ENCODE results near the gene GAN.

The GAN gene

DNA sequence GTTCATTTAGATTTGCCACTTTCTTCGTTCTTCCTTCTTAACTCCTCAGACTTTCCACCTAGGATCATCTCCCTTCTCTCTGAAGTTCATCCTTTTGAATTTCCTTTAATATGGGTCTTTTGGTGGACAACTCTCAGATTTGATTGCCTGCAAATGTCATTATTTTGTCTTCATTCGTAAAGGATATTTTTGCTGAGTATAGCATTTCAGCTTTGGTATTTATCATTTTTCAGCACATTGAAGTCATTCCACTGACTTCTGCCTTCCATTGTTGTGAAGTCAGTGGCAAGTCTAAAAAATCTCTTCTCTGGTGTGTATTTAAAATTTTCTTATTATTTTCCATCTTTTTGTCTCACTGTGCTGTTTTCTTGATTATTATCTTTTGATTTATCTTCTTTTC is 45.4 kb downstream of the GAN start:
- no peak overlapping the region for H3K4me3 Mint-ChIP-seq
- H3K27ac Mint-ChIP-seq: no peak overlapping the region
- DNase-seq (ENCODE audit: low spot score in 2 of 2) (no peak), ATAC-seq (no peak)
- no peaks in the 10 kb centered on the region for H3K9me3 Mint-ChIP-seq
- no peaks in the 10 kb centered on the region for H3K4me1 Mint-ChIP-seq
- H3K36me3 Mint-ChIP-seq: peaks cover 72% of the 10 kb centered on the region

DNA sequence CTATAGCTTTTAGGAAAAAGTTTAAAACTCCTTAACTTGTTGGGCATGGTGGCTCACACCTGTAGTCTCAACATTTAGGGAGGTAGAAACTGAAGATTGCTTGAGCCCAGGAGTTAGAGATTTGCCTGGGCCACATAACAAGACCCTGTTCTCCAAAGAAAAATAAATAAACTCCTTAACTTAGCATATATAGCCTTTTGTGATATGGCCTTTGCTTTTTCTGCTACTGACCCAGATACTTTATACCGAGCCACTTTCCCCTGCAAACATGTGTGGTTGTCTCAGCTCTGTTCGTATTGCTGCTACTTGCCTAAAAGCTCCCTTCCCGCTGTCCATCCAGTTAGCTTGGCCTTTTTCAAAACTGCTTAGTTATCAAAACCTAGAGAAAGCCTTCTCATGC is 51.0 kb downstream of the GAN start:
- no peak overlapping the region for H3K27ac Mint-ChIP-seq
- no peak overlapping the region for H3K4me3 Mint-ChIP-seq
- DNase-seq (ENCODE audit: low spot score in 2 of 2) (no peak), ATAC-seq (no peak)
- H3K36me3 Mint-ChIP-seq: peaks cover 75% of the 10 kb centered on the region
- peaks cover 12% of the 10 kb centered on the region for H3K4me1 Mint-ChIP-seq
- no peaks in the 10 kb centered on the region for H3K9me3 Mint-ChIP-seq

DNA sequence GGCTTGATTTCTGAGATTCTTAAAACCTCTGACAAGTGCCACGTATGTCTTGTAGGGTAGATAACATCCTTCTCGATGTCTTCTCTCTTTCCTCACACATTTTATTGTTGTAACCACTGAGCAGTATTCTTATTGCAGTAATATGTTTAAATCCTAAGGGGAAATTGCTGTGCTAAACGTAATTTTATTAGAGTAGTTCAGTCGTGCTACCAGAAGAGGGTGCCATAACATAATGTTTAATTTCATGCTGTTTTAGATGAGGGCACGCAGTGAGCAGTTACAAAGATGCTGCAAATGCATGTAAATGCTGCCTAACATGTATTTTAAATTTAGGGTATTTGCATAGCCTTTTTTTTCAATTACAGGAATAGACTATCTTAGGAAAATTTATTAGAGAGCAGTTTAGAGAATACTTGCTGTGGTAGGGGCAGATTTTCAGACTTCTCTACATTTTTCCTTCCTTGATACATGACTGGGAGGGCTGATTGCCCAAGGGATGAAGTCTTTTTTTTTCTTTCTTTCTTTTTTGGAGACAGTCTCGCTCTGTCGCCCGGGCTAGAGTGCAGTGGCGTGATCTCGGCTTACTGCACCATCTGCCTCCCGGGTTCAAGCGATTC is 51.7 kb downstream of the GAN start:
- ATAC-seq: no peak
- H3K4me1 Mint-ChIP-seq: peaks cover 14% of the 10 kb centered on the region
- H3K36me3 Mint-ChIP-seq: peaks cover 74% of the 10 kb centered on the region
- no peaks in the 10 kb centered on the region for H3K9me3 Mint-ChIP-seq
- DNase-seq (ENCODE audit: low spot score in 2 of 2): no peak
- no peak overlapping the region for H3K27ac Mint-ChIP-seq
- H3K4me3 Mint-ChIP-seq: no peak overlapping the region

DNA sequence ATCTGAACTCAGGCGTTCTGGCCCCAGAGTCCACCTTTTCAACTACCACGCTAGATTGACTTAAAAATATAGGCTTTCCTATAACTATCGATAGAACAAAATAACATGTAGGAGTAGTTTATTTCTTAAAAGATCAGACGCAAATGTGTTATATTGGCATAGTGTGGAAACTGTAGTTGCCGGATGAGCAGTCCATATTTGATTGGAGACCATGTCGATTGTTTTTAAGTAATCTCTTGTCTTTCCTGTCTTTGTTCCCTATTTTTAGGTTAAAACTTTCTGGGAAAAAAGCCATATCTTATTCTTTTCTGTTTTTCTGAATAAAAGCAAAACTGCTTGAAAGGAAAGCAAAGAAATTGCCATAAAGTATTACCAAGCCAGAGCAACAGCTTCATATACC is 53.1 kb downstream of the GAN start:
- Mint-ChIP-seq H3K9me3 (no peaks in the 10 kb centered on the region), H3K4me1 (peaks cover 14% of the 10 kb centered on the region), H3K36me3 (peaks cover 71% of the 10 kb centered on the region), H3K4me3 (no peak overlapping the region), H3K27ac (no peak overlapping the region)
- ATAC-seq (no peak), DNase-seq (ENCODE audit: low spot score in 2 of 2) (no peak)

DNA sequence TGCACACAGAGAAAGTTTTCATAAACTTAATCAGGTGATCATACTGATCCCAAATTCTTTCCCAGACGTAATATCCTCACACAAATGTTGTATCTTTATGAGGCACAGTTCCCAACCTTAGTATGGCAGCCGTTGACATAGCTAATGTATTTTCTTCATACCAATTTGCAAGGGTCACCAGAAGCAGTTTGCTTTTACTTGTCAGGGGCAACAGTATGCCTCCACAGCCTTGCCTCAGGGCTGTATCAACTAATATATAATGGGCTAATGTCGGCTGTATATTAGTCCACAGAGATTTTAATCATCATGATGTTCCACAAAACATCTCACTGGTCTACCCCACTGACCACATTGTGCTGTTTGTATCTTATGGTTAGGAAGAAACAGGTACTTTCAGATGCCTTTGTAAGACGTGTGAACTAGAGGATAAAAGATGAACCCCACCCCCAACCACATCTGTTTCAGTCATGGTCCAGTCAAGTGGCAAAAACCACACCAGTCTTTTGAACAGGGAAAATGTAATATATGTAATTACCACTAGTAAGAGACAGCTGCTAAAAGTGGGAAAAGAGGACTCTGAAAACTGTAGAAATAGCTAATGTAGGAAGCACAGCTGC is 55.2 kb downstream of the GAN start:
- peak; percentile 36 for ATAC-seq
- H3K4me1 Mint-ChIP-seq: peaks cover 14% of the 10 kb centered on the region
- no peaks in the 10 kb centered on the region for H3K9me3 Mint-ChIP-seq
- H3K4me3 Mint-ChIP-seq: no peak overlapping the region
- H3K36me3 Mint-ChIP-seq: peaks cover 70% of the 10 kb centered on the region
- no peak for DNase-seq (ENCODE audit: low spot score in 2 of 2)
- no peak overlapping the region for H3K27ac Mint-ChIP-seq

GRCh38 chr16:81371106-81371505 is 56.3 kb downstream of the GAN start:
- no peak overlapping the region for H3K27ac Mint-ChIP-seq
- peaks cover 14% of the 10 kb centered on the region for H3K4me1 Mint-ChIP-seq
- peaks cover 77% of the 10 kb centered on the region for H3K36me3 Mint-ChIP-seq
- ATAC-seq: no peak
- no peak for DNase-seq (ENCODE audit: low spot score in 2 of 2)
- no peaks in the 10 kb centered on the region for H3K9me3 Mint-ChIP-seq
- no peak overlapping the region for H3K4me3 Mint-ChIP-seq

DNA sequence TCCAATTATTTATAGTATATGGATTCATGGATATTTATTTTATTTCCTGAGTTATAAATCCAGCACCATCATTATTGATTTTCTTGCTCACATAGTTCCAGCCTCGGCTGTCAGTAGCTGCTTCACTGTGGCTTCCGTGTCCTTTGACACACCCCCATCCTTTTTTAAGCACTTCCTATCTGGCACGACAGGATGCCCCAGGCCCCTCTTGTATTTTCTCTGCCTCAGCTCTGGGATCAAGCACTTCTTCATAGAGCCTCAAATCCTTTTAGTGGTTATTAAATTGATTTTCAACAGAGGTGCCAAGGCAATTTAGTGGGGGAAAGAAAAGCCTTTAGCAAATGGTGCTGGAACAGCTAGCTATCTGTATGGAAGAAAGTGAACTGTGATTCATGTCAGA is 59.8 kb downstream of the GAN start:
- no peak overlapping the region for H3K27ac Mint-ChIP-seq
- DNase-seq (ENCODE audit: low spot score in 2 of 2) (no peak), ATAC-seq (no peak)
- H3K36me3 Mint-ChIP-seq: peaks cover 69% of the 10 kb centered on the region
- H3K4me3 Mint-ChIP-seq: no peak overlapping the region
- H3K4me1 Mint-ChIP-seq: peaks cover 14% of the 10 kb centered on the region
- H3K9me3 Mint-ChIP-seq: no peaks in the 10 kb centered on the region

DNA sequence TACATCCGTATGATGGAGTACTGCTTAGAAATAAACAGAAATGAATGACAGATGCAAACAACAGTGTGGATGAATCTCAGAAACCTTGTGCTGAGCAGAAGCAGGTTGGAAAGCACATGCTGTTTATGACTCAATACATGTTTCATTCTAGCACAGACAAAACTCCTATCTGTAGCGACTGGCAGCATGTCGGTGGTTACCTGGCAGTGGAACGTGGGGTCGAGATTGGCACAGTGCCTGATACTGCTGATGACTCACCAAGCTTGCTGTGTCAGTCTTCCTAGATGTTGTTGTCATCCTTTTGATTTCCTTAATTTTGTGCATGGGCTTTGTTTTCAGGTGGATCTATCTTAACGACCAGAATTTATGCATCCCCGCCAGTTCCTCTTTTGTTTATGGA is 62.1 kb downstream of the GAN start:
- no peaks in the 10 kb centered on the region for H3K9me3 Mint-ChIP-seq
- no peak overlapping the region for H3K27ac Mint-ChIP-seq
- no peak overlapping the region for H3K4me3 Mint-ChIP-seq
- ATAC-seq: peak; percentile 40
- no peak for DNase-seq (ENCODE audit: low spot score in 2 of 2)
- no peaks in the 10 kb centered on the region for H3K4me1 Mint-ChIP-seq
- peaks cover 64% of the 10 kb centered on the region for H3K36me3 Mint-ChIP-seq

DNA sequence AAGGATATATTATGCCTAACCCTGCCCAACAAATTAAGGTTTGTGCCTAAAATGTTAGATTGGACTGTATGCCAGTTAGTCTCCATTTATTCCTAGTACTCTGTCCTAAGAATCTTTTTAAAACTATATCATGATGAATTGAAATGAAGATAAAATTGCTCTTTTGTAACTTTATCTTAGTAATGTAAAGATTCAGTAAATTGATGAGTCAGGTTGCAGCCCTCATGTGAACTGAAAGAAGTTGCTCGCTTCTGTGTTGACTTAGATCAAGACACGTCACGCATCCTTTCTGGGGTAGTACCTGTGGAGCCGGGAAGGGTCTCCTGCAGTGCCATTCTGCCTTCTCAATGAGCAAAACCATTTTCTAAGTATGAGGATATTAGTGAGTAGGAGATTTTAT is 63.3 kb downstream of the GAN start:
- no peak overlapping the region for H3K27ac Mint-ChIP-seq
- no peak for ATAC-seq
- no peak for DNase-seq (ENCODE audit: low spot score in 2 of 2)
- H3K36me3 Mint-ChIP-seq: peaks cover 53% of the 10 kb centered on the region
- no peaks in the 10 kb centered on the region for H3K4me1 Mint-ChIP-seq
- H3K4me3 Mint-ChIP-seq: no peak overlapping the region
- no peaks in the 10 kb centered on the region for H3K9me3 Mint-ChIP-seq

DNA sequence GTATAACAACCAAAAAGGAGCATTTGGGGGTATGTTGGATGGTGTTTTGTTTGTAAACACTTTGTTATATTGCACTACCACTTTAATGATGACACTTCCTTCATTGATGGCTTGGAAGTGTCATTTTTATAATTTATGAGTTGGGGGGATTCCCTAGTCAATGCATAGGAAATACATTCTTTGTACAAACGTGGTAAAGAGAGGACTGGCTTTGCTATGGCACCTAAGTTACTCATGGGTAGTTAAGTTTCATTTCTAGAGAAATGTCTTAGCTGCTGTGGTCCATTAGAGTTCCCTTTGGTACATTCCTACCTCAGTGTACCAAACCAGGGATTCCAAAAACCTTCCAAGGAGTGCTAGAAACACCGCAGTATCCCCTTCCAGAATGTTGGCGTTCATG is 66.2 kb downstream of the GAN start:
- H3K4me1 Mint-ChIP-seq: no peaks in the 10 kb centered on the region
- no peak overlapping the region for H3K4me3 Mint-ChIP-seq
- H3K36me3 Mint-ChIP-seq: peaks cover 27% of the 10 kb centered on the region
- H3K9me3 Mint-ChIP-seq: no peaks in the 10 kb centered on the region
- no peak for DNase-seq (ENCODE audit: low spot score in 2 of 2)
- no peak overlapping the region for H3K27ac Mint-ChIP-seq
- no peak for ATAC-seq

GRCh38 chr16:81384006-81384405 is 69.2 kb downstream of the GAN start:
- no peak overlapping the region for H3K4me3 Mint-ChIP-seq
- ATAC-seq (no peak), DNase-seq (ENCODE audit: low spot score in 2 of 2) (no peak)
- no peaks in the 10 kb centered on the region for H3K9me3 Mint-ChIP-seq
- peaks cover 2% of the 10 kb centered on the region for H3K36me3 Mint-ChIP-seq
- H3K27ac Mint-ChIP-seq: no peak overlapping the region
- H3K4me1 Mint-ChIP-seq: no peaks in the 10 kb centered on the region

DNA sequence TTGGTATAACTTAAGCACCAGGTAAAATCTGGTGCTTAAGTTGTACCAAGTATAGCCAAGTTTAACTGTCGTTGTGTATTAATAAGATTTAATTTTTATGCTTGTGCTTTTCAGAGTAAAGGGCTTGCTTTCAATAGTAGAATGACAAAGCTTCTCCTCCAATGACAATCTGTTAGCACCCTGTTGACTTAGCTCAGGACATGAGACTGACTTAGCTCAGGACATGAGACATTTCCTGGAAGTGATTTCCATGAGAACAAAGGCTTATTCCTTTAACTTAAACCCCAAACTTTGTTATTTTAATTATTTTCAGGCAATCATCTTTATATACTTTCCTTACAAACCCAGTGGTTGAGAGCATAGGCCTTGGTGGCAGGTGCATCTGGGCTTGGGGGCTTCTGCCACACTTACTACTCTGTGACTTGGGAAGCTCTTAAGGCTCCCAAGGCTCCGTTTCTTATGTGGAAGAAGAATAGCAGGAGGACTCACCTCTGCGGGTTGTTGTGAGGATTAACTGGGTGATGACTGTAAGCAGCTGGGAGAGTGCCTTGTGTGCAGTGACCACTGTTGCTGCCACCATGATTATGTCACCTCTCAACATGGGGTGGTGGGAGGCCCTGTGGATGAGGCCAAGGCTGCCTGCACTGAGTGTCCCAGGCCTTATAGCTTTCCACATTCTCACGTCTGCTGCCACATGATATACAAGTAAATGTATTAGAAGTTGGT is 70.4 kb downstream of the GAN start:
- H3K9me3 Mint-ChIP-seq: no peaks in the 10 kb centered on the region
- no peak overlapping the region for H3K4me3 Mint-ChIP-seq
- DNase-seq (ENCODE audit: low spot score in 2 of 2) (no peak), ATAC-seq (no peak)
- no peaks in the 10 kb centered on the region for H3K4me1 Mint-ChIP-seq
- H3K27ac Mint-ChIP-seq: no peak overlapping the region
- H3K36me3 Mint-ChIP-seq: no peaks in the 10 kb centered on the region

GRCh38 chr16:81388357-81388756 is 73.6 kb downstream of the GAN start:
- H3K4me1 Mint-ChIP-seq: no peaks in the 10 kb centered on the region
- no peak overlapping the region for H3K4me3 Mint-ChIP-seq
- H3K27ac Mint-ChIP-seq: no peak overlapping the region
- ATAC-seq: no peak
- no peaks in the 10 kb centered on the region for H3K36me3 Mint-ChIP-seq
- no peaks in the 10 kb centered on the region for H3K9me3 Mint-ChIP-seq
- DNase-seq (ENCODE audit: low spot score in 2 of 2): no peak

DNA sequence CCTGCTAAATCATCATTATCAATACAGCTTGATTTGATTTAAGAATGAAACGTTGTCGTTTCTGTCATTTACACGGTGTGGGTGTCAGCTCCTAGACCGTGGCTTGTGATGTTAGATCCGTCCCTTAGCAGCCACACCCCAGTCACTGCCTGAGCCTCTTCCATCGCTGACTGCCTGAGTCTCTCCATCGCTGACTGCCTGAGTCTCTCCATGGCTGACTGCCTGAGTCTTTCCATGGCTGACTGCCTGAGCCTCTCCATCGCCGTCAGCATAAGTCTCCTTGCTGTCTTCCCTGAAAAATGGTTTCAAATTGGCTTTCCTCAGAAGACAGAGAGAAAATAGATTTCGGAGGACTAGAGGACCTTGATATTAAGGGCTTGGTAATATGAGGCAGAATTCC is 76.1 kb downstream of the GAN start:
- Mint-ChIP-seq H3K27ac (no peak overlapping the region), H3K36me3 (no peaks in the 10 kb centered on the region), H3K9me3 (no peaks in the 10 kb centered on the region), H3K4me1 (no peaks in the 10 kb centered on the region), H3K4me3 (no peak overlapping the region)
- DNase-seq (ENCODE audit: low spot score in 2 of 2) (no peak), ATAC-seq (no peak)

DNA sequence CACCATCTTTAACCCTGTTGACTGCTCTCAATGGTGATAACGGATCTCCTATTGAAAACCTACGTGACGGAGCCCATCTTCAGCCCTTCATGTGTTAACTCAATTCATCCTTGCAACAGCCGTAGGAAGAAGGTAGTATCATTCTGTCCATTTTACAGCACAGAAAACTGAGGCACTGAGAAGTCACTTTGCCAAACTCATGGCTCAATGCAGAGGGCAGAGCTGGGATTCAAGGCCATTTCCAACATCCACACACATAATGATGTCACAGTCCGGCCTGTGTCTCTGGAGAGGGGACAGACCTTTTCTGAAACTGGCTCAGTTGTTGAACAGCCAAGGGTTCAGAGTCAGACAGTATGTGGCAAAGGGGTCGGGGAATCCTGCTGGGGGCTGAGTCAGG is 77.2 kb downstream of the GAN start:
- no peak for ATAC-seq
- DNase-seq (ENCODE audit: low spot score in 2 of 2): no peak
- H3K4me3 Mint-ChIP-seq: no peak overlapping the region
- H3K4me1 Mint-ChIP-seq: no peaks in the 10 kb centered on the region
- H3K27ac Mint-ChIP-seq: no peak overlapping the region
- no peaks in the 10 kb centered on the region for H3K9me3 Mint-ChIP-seq
- no peaks in the 10 kb centered on the region for H3K36me3 Mint-ChIP-seq

GRCh38 chr16:81394416-81394815 is 79.7 kb downstream of the GAN start:
- Mint-ChIP-seq H3K36me3 (no peaks in the 10 kb centered on the region), H3K9me3 (no peaks in the 10 kb centered on the region), H3K4me3 (no peak overlapping the region), H3K4me1 (no peaks in the 10 kb centered on the region), H3K27ac (no peak overlapping the region)
- DNase-seq (ENCODE audit: low spot score in 2 of 2) (no peak), ATAC-seq (no peak)

Data from stimulated activated effector memory CD8-positive, alpha-beta T cell treated with anti-CD3 and anti-CD28 coated beads, Interleukin-12 subunit alpha, Interleukin-12 subunit beta, amount 100 ng/mL, for 72 hours (primary cell).